GM21447 (cell line): Measurements from ENCODE around the gene OLFML1.

ENCODE experiments used
- ATAC-seq: cut with Tn5 transposase; IDR thresholded peaks from one replicate; pipeline ENCODE4 v1.9.1; 2021; ENCODE audit not compliant: unreplicated experiment

OLFML1 gene

DNA sequence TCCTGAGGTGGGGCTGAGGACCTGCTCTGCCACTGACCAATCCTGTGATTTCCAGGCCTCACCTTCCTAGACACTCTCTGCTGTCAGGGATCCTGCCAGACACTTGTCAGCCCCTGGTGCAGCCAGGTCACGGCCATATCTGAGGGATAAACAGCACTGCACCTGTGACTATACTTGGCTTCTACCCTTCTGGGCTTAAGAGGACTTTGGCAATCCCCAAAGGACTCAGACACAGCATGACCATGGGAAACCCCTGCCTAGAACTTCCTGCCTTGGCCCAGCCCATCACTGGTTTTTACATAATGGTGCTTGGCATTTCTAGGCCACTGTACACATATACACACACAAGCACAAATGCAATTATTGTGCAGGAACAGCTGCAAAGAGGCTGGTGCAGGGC lies 11.6 kb upstream of the OLFML1 start:
- ATAC-seq, result peak; percentile 94

DNA sequence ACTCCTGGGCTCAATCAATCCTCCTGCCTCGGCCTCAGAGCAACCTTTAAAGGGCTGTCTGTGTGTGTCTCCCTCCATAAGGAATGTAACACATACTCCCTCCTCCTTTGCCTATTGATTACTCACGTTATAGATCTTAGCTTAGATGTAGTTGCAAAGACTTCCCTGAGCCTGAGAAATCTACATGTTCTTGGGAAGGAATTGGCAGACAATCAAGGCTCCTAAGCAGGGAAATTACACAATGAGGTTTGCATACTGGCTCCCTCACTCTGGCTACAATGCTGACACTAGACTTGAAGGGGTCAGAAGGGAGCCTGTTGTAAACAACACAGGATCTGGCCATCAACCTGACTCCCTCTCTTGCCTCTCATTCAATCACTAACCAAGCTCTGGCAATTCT lies 5.2 kb upstream of the OLFML1 start:
- ATAC-seq, result no peak

DNA sequence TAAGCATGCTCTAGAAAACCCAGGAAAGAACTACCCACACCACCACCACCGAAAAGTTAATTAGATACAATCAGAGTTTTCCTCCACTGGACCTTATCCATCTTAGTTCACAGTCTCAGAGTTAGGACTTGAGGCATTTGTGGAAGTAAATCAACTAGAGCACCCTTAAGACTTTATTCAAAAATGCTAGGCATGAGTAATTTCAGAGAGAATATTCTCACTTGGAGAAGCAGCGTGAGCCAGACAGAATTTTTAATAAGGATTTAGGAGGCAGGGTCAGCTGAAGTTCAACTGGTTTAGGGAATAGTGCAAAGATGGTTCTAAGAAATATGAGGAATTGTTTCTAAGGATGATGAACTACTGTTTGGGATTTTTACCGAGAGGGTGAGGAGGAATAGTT lies 1.2 kb upstream of the OLFML1 start:
- ATAC-seq, result no peak

DNA sequence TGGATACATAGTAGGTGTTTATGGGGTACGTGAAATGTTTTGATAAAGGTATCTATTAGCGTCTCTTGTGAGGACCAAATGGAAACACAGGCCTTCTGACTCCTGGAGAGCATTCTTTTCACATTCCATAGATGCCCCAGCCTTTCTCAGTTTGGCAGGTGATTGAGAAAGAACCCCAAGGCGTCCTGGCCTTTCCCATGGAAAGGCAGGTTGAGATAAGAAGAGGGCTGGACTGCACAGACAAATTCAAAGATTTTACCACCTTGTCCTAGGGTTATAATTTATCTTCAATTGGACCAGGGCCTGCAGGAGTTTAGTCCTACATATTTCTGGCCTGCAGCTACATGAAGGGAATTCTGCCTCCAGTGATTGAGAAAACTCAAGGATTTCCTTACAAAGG lies 661 bp upstream of the OLFML1 start:
- ATAC-seq, result no peak

DNA sequence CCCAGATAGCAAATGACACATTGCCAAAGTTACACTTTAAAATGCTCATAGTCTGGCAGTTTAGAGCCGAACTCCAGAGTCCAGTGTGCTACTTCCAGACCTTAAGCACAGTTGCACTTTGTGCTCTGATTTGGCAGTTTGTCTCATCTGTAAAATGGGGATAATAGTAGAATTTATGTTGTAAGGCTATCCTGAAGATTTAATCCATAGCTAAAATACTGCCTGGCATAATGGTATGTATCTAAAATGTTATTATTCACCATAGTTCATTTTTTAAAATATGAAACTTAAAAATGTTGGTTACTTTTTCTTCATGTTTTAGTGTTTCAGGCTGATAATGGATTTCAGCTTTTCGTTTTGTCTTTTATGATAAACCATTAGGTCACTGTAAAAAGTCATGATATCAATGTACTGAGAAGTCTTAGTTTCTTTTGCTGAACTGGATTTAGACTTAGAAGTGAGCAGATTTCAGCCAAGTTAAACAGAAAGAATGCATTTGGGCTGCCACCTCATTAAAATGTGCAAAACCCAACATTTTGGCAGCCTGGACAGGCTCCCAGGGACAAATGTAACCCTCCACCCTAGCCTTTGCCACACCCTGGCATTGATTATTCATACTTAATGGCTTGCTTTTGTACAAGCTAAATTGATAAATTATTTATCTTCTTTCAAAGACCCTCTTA lies 933 bp downstream of the OLFML1 start:
- ATAC-seq, result no peak

DNA sequence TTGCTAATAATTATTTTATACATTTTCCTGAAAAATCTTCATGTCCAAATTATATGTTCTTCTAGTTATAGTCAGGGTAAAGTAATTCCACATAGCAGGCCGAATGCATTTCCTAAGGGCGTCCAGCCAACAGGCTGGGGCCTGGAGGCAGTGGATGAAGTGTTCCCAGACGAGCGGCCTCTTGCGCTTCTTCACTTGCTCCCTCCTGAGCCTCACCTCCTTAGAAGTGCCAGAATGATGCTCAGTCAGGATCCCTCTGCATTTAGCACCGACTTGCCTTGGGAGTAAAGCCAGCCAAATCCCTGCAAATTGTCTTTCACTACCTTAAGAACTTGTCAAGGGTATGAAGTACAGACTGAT lies 1.5 kb downstream of the OLFML1 start:
- ATAC-seq, result no peak

DNA sequence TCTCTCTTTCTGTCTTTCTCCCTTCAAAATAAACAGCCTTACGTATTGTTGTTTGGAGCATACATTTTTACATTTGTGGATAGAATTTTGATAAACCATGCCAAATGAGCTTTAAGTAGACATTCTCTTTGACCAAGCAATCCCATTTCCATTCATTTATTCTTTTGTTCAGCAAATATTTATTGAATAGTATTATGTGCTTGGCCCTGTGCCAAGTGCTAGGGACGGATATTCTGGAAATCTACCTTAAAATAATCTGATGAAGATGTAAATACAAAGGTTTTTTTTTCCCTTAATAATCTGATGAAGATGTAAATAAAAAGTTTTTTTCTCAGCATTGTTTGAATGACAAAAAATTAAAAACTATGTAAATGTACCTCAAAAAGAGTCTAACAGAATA lies 2.1 kb downstream of the OLFML1 start:
- no peak for ATAC-seq

DNA sequence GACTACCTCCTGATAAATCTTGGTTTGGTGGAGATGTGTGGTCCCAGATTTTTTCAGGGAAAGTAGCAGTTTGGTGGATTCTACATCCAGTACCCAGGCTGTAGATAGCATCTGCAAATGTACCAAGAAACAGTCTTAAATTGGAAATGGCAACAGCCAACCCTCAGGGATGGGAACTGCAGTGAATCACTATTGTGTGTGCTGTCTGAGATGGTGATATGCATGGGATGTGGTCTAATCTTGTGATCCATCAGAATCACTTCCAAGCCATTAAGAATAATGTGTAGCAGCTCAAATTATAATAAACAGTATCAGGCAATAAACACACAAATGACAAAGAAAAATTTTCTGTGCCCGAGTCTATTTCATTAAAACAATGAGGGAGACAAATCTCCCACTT lies 3.4 kb downstream of the OLFML1 start:
- no peak for ATAC-seq

DNA sequence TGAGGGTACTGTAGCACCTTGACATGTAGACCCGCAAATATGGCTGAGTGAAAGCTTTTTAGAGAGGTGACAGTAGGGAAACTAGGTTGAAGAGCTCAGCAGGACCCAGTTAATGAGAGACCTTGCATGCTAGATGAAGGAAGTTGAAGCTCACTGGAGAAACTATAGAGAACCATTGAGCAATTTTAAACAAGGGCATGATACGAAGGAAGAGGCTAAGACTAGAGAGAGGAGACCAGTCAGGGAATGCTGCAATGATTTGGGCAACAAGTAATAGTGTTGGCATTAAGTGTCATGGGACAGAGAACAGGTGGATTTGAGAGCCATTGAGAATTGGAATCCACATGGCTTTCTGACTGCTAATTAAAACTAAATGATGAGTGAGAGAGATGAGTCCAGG lies 4.1 kb downstream of the OLFML1 start:
- no peak for ATAC-seq

DNA sequence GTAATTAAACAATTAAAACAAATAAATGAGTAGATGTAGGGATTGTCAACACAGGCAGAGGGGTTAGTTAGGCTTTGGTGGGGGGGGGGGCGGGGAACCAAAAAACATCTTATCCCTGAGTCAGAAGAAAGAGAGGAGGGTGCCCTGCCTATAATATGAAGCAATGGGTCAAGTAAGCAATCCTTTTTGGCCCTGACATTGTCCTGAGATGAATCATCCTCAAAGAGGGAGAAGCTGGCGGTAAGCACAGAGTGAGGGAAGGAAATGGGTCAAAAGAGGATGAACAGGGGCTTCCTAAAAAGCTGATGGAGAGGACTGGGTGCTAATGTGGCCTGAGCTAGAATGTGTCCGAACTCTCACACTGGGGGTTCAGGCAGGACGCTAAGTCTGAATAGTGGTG lies 4.7 kb downstream of the OLFML1 start:
- no peak for ATAC-seq

DNA sequence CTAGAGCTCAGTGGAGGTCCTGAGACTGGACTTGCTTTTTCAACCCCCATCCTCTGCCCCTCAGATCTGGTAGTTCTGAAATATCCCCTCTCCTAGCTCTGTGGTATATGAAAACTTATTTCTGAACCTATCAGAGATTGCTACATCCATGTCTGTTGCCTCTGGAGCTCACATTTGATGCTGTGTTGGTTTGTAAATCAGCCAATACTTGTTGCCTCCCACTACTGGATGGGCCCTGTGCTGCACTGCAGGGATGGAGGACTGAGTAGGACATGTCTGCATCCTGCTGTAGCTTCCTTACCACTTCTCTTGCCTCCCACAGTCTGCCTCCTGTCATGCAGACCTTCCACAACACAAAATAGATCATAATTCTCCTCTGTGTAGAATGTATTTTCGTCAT lies 5.2 kb downstream of the OLFML1 start:
- no peak for ATAC-seq

DNA sequence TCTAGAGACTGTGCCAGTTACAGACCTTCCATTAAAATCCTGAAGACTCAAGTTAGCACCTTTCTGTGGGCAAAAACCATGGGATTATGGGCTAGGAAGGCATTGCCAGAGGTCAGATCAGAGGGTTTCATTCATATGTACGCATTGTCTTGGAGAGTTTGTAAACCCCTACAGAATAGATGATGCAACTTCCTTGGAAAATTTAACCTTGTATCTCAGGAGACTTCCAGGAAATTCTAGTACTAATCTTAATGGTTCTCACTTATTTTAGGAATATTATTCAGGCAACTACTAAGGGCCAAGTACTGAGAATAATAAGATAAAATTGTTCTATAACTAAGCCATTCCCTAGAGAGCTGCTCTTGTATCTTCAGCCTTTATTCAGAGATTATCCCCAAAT lies 6.9 kb downstream of the OLFML1 start:
- ATAC-seq, result no peak

DNA sequence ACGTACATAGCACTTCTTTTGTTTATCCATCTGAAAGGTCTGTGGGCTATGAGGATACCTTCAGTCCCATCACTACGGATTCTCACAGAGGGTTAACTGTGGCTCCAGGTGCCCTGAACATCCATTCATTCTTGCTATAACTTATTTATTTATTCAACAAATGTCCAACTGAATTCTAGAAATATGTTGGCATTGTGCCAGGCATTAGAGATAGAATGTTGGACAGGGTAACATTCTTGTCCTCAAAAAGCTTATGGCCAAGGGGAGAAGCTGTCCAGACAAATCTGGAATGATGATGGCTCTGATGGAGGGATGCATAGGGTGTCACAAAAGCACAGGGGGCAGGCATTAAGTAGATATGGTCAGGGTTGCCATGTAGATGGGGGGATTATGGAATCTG lies 8.4 kb downstream of the OLFML1 start:
- ATAC-seq, result no peak

DNA sequence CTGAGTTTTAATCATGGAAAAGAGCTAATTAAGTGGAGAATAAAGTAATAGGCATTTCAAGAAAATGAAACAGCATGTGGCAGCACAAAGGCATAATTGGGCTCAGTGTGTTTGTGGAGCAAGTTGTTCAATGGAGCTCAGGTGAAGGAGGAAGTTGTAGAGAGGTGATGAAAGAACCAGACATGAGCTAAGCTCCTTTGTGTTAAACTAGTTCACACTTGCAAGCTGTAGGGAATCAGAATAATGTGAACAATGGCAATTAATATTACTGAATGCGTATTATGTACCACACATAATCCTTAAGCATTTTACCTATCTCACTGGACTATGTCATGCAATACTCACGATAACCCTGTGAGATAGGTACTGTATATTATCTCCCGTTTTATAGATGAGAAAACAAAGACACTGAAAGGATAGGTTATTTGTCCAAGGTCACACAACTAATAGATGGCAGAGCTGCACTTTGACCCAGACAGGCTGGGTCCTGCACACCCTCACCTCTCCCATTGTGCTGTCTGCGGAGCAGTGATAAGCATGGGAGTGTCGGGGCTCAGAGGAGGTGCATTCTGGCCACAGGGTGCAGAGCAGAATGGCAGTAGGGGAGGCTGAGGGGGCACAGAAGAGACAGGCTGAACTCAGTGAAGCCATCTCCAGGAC lies 8.9 kb downstream of the OLFML1 start:
- ATAC-seq, result no peak

DNA sequence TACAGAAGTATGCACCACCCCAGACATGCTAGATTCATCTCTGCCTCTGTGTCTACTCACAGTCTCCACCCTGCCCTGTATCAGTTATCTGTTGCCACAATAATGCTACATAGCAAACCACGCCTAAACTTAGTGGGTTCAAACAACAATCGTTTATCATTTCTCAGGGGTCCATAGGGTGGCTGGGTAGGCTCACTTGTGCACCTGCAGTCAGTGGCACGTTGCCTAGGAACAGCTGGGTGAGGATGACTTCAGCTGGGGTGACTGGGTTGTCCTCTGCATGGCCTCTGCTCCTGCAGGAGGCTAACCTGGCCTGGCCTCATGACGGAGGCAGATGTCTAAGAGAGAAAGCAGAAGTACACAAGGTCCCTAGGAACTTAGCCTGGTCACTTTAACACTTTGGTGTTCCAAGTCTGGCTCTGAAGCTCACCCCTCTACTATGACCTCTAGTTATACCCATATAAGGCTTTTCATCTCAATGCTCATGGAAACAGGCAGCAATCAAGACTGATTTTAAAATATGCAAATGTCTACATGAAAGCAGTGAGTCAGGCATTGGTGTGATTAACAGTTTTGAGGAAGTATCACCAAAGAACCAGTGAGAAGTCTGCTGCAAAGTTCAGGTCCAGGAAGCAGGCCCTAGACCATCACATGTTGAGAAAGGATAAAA lies 10.7 kb downstream of the OLFML1 start:
- peak; percentile 86 for ATAC-seq

DNA sequence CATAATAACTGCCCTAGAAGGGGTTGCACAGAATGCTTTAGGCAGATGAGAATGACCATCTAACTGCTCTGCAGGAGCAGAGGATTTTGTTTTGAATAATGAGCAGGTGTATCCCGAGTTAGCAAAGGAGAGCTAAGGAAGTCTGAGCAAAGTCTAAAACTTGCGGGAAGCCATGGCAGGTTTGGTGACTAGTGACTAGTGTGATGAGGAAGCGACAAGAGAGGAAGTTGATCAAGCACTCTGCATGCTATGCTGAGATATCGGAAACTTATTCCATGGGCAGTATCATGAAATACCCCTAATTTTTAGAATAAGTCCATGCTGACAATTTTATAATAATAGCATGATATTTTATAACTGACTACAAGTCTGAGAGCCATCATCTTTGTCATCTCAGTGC lies 12.9 kb downstream of the OLFML1 start:
- ATAC-seq, result no peak

DNA sequence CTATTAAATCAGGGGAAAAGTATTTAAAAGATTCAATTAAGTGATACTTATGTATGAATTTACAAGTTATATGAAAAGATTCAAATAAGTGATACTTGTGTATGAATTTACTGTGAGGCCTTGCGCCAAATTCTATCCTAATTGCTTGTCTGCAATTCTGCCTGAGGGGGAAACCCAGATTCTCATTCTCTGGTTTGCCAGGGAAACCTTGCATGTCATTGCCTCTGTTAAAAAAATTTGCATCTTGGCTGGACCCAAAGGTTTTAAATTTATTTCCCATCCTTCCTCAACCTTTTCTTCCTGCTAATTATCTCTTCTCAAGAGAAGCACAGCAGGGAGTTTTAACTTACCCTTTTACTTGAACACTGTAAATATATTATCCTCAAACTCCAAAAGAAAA lies 13.8 kb downstream of the OLFML1 start:
- no peak for ATAC-seq

DNA sequence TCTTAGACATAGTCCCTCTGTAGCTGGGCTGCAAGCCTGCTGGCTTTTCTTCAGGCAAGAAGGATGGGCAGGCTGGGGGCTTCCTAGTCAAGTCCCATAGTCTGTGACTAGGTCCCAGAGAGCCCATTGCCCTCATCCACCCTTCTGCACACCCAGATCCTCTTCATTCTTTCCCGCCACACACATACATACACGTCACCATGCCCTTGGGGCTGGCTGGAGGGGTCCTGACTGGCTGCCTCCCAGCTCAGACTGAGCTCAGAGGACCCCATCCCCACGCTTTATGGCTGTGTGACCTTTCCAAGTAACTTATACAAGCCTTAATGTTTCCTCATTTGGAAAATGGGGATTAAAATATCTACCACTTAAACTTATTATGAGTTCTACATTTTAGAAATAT lies 14.9 kb downstream of the OLFML1 start:
- no peak for ATAC-seq

DNA sequence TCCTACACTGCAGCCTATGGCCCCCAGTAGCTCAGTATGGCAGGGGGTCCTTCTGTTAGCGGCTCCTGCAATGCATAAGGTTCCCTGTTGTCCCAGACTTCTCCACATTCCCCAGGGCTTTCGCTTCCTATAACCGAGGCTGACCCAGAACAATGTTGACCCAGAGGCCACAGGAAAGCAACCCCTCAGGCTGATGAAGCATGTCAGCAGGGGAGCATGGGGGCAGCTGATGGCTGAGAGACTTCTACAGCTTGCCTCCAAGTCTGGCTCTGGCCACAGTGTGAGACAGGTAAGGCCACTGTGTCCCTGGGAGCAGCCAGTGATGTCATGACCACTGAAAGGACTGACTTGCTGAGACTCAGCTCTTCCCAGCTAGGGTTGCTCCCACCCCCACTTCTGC lies 15.9 kb downstream of the OLFML1 start:
- ATAC-seq, result no peak

DNA sequence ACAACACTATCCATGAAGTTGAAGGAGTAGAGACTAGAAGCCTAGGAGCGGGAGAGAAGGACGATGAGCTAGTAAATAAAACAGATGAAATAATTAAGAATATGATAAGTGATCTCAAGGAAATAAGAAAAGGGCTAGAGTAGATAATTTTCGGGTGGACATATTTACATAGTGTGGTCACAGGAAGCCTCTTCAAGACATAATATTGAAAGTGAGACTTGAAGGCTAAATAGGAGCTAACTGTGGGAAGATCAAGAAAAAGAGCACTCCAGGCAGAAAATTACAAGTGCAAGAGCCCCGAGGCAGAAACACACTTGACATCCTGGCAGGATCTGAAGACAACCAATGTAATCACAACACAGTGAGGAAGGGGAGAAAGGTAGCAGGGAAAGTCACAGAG lies 16.6 kb downstream of the OLFML1 start:
- ATAC-seq, result peak; percentile 74

DNA sequence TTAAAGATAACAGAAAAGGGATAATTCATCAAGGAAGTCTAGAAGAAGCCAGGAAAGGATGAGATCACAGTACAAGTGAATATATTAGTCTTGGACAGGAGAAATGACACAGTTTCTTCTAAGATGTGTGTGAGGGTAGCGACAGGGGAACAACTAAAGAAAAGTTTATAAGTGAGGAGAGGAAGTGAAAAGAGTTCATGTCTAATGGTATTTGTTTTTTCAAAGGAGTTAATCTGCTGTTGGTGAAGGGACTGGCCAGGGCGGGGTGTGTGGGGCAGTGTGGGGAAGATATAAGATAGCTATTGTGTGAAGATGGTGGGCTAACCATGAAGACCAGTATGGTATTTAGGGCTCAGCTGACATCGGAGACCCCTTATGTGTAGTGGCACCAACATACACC lies 20.9 kb downstream of the OLFML1 start:
- ATAC-seq, result no peak

DNA sequence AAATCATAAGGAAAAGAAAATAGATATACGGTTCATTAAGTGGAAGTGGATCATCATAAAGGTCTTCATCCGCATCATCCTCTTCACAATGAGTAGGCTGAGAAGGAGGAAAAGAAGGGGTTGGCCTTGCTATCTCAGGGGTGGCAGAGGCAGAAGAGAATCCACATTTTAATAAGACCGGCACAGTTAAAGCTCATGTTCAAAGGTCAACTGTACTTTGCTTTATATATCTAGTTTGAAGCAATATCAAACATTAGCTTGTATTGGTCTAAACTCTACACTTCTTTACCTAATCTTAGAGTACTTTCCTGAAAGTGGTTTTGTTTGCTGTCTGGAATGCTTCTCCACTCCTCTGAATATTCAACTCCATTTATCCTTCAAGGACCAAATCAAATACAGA lies 22.8 kb downstream of the OLFML1 start:
- no peak for ATAC-seq

DNA sequence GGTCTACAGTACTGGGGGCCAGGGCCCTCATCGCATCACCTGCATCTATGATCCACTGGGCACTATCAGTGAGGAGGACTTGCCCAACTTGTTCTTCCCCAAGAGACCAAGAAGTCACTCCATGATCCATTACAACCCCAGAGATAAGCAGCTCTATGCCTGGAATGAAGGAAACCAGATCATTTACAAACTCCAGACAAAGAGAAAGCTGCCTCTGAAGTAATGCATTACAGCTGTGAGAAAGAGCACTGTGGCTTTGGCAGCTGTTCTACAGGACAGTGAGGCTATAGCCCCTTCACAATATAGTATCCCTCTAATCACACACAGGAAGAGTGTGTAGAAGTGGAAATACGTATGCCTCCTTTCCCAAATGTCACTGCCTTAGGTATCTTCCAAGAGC lies 24.7 kb downstream of the OLFML1 start:
- ATAC-seq, result no peak
